BE2C (cell line): ENCODE measurements around the gene A2ML1.

Experiments used
- DNase-seq: peaks from one replicate; pipeline ENCODE4 v3.0.0-alpha.2; 2020
- H3K27me3 ChIP-seq: fragments of 250-450 bp; sonication (Bioruptor Pico); 2 replicates; pipeline ENCODE4 v1.5.1; 2020; ENCODE audit warnings: mild to moderate bottlenecking
- H3K36me3 ChIP-seq: fragments of 250-450 bp; sonication (Bioruptor Pico); 2 replicates; pipeline ENCODE4 v1.5.1; 2020; ENCODE audit warnings: mild to moderate bottlenecking
- H3K4me1 ChIP-seq: fragments of 250-450 bp; sonication (Bioruptor Pico); 2 replicates; pipeline ENCODE4 v1.5.1; 2020
- H3K4me3 ChIP-seq: 2 replicates; pipeline ENCODE4 v1.5.1; 2011; ENCODE audit warnings: low read depth, low read length
- H3K9me3 ChIP-seq: fragments of 250-450 bp; sonication (Bioruptor Pico); 2 replicates; pipeline ENCODE4 v1.5.1; 2020
- CTCF ChIP-seq: IDR thresholded peaks from 2 replicates; pipeline ENCODE4 v1.5.1; 2012; ENCODE audit warnings: mild to moderate bottlenecking, low read depth, low read length

Gene A2ML1

GRCh38 chr12:8903646-8904045 is 81.2 kb downstream of the A2ML1 start:
- no peak overlapping the region for H3K4me3 ChIP-seq
- no peaks in the 10 kb centered on the region for H3K27me3 ChIP-seq
- no peak for TF ChIP-seq CTCF
- H3K4me1 ChIP-seq = no peaks in the 10 kb centered on the region
- DNase-seq = no peak
- no peaks in the 10 kb centered on the region for H3K36me3 ChIP-seq
- no peaks in the 10 kb centered on the region for H3K9me3 ChIP-seq

- H3K4me3 ChIP-seq = no peak overlapping the region
- H3K4me1 ChIP-seq = no peaks in the 10 kb centered on the region
- no peak for TF ChIP-seq CTCF
Measured at GRCh38 chr12:8904665-8905064, 82.2 kb downstream of the A2ML1 start.

GRCh38 chr12:8905546-8905945 is 83.1 kb downstream of the A2ML1 start:
- Histone ChIP-seq H3K9me3 (no peaks in the 10 kb centered on the region), H3K27me3 (no peaks in the 10 kb centered on the region), H3K4me1 (no peaks in the 10 kb centered on the region), H3K36me3 (no peaks in the 10 kb centered on the region), H3K4me3 (no peak overlapping the region)
- DNase-seq = no peak
- TF ChIP-seq CTCF = no peak

More at GRCh38 chr12:8904665-8905064, 82.2 kb downstream of the A2ML1 start:
- Histone ChIP-seq H3K36me3 (no peaks in the 10 kb centered on the region), H3K9me3 (no peaks in the 10 kb centered on the region), H3K27me3 (no peaks in the 10 kb centered on the region)
- no peak for DNase-seq

- Histone ChIP-seq H3K9me3 (no peaks in the 10 kb centered on the region), H3K4me3 (no peak overlapping the region), H3K4me1 (no peaks in the 10 kb centered on the region), H3K36me3 (no peaks in the 10 kb centered on the region), H3K27me3 (no peaks in the 10 kb centered on the region)
- no peak for DNase-seq
- TF ChIP-seq CTCF = no peak
Measured at GRCh38 chr12:8906266-8907180, 84.1 kb downstream of the A2ML1 start.

- DNase-seq = no peak
- no peak for TF ChIP-seq CTCF
- Histone ChIP-seq H3K9me3 (no peaks in the 10 kb centered on the region), H3K4me3 (no peak overlapping the region), H3K36me3 (no peaks in the 10 kb centered on the region), H3K4me1 (no peaks in the 10 kb centered on the region), H3K27me3 (no peaks in the 10 kb centered on the region)
Measured at GRCh38 chr12:8907513-8907912, 85.1 kb downstream of the A2ML1 start.

- TF ChIP-seq CTCF = no peak
- no peaks in the 10 kb centered on the region for H3K4me1 ChIP-seq
Measured at GRCh38 chr12:8909752-8910151, 87.3 kb downstream of the A2ML1 start.

More at GRCh38 chr12:8909752-8910151, 87.3 kb downstream of the A2ML1 start:
- DNase-seq = no peak
- no peak overlapping the region for H3K4me3 ChIP-seq
- no peaks in the 10 kb centered on the region for H3K27me3 ChIP-seq
- H3K36me3 ChIP-seq = no peaks in the 10 kb centered on the region
- no peaks in the 10 kb centered on the region for H3K9me3 ChIP-seq
